ENCODE data around the gene OR10J5.

The OR10J5 gene

DNA sequence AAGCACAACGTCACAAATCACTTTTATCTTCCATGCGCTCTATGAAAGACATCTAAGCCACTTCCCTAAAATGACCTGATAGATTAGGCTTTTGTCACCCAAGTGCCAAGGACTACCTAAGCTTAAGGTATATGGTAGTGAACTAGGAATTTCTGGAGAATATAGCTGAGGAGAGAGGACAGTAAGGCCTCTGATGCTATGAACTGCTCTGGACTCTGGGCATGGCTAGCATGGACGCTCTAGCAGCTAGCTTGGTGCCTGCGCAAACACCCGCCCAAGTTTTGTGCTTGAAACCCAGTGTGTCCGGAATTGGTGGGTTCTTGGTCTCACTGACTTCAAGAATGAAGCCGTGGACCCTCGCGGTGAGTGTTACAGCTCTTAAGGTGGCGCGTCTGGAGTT lies 42.5 kb downstream of the OR10J5 start:
- Histone ChIP-seq H3K9me2 (ENCODE audit: low read depth, low read length) (no peaks in the 10 kb centered on the region), H4K20me1 (ENCODE audit: insufficient read depth, low read length) (no peaks in the 10 kb centered on the region), H3K9ac (ENCODE audit: low read length) (no peak overlapping the region), H2AFZ (ENCODE audit: low read length) (no peak overlapping the region), H3K79me2 (ENCODE audit: insufficient read depth, low read length) (no peaks in the 10 kb centered on the region), H3K4me2 (ENCODE audit: low read length) (no peak overlapping the region), H3K27me3 (ENCODE audit: insufficient read depth, low read length) (no peaks in the 10 kb centered on the region), H3K4me1 (ENCODE audit: insufficient read depth, low read length, severe bottlenecking) (no peaks in the 10 kb centered on the region), H3K9me3 (ENCODE audit: low read length) (no peaks in the 10 kb centered on the region), H3K36me3 (ENCODE audit: insufficient read depth, low read length) (no peaks in the 10 kb centered on the region), H3K4me3 (ENCODE audit: low read depth, low read length, poor library complexity, severe bottlenecking) (no peak overlapping the region), H3F3A (ENCODE audit: insufficient read depth, low read length) (no peaks in the 10 kb centered on the region), H3K27ac (ENCODE audit: low read depth, low read length, poor library complexity, severe bottlenecking) (no peak overlapping the region)
- TF ChIP-seq, protein P1, sequence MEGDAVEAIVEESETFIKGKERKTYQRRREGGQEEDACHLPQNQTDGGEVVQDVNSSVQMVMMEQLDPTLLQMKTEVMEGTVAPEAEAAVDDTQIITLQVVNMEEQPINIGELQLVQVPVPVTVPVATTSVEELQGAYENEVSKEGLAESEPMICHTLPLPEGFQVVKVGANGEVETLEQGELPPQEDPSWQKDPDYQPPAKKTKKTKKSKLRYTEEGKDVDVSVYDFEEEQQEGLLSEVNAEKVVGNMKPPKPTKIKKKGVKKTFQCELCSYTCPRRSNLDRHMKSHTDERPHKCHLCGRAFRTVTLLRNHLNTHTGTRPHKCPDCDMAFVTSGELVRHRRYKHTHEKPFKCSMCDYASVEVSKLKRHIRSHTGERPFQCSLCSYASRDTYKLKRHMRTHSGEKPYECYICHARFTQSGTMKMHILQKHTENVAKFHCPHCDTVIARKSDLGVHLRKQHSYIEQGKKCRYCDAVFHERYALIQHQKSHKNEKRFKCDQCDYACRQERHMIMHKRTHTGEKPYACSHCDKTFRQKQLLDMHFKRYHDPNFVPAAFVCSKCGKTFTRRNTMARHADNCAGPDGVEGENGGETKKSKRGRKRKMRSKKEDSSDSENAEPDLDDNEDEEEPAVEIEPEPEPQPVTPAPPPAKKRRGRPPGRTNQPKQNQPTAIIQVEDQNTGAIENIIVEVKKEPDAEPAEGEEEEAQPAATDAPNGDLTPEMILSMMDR (IDR thresholded peaks at IDR 0.05; ENCODE audit: low read length) = no peak
- TF ChIP-seq EZH2 (IDR thresholded peaks at IDR 0.05; ENCODE audit: borderline replicate concordance, low read length) = no peak

DNA sequence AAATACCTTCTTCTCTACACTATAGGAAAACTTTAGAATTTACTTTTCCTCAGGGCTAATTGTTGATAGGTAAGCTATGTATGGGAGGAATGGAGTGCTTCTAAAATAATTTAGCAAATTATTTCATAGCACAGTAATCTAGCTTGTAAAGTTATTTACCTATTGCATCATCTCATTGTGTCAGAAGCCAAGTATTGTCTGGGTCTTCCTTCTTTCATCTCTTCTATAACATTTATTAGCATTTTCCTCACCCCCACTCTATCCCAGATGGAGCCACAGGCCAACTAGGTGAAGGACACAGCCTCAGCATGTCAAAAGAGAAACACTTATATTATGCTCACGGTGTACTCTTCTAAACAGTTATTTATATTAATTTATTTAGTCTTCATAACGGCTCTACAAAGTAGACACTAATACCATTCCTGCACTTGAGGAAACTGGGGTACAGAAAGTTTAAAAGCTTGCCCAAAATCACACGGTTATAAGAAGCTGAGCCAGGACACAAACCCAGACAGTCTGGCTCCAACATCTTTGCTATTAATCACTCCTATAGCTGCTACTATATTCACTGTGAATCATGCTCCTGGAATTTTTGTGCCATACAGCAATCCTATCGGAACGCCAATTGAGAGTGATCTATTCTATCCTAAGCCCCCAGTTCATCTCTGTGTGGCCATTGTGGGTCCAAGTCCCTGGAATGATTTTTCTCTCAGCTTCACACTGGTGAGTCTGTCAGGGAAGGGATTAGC lies 43.1 kb downstream of the OR10J5 start:
- Histone ChIP-seq H3K27me3 (ENCODE audit: insufficient read depth, low read length) (no peaks in the 10 kb centered on the region), H3K79me2 (ENCODE audit: insufficient read depth, low read length) (no peaks in the 10 kb centered on the region), H3K4me3 (ENCODE audit: low read depth, low read length, poor library complexity, severe bottlenecking) (no peak overlapping the region), H3K4me1 (ENCODE audit: insufficient read depth, low read length, severe bottlenecking) (no peaks in the 10 kb centered on the region), H3K9me2 (ENCODE audit: low read depth, low read length) (no peaks in the 10 kb centered on the region), H2AFZ (ENCODE audit: low read length) (no peak overlapping the region), H3K9ac (ENCODE audit: low read length) (no peak overlapping the region), H3K9me3 (ENCODE audit: low read length) (no peaks in the 10 kb centered on the region), H3K36me3 (ENCODE audit: insufficient read depth, low read length) (no peaks in the 10 kb centered on the region), H3F3A (ENCODE audit: insufficient read depth, low read length) (no peaks in the 10 kb centered on the region), H4K20me1 (ENCODE audit: insufficient read depth, low read length) (no peaks in the 10 kb centered on the region), H3K4me2 (ENCODE audit: low read length) (no peak overlapping the region), H3K27ac (ENCODE audit: low read depth, low read length, poor library complexity, severe bottlenecking) (no peak overlapping the region)
- TF ChIP-seq, protein P1 (IDR thresholded peaks at IDR 0.05; ENCODE audit: low read length) = no peak
- no peak for TF ChIP-seq EZH2 (IDR thresholded peaks at IDR 0.05; ENCODE audit: borderline replicate concordance, low read length)
